ENCODE data around the gene TMEM151B. TPM values are rescaled to one million over a fixed set of nuclear protein-coding genes. Genes with fewer than 3 reads are reported as not detected.

Gene TMEM151B
- polyA plus RNA-seq, 10 donors = 0.07 to 1.1 (median 0.33) TPM

- DNase-seq = no peak
These were observed 37.3 kb upstream of the TMEM151B start for GRCh38 chr6:44232676-44233566.

- DNase-seq = no peak
These were observed 36.6 kb upstream of the TMEM151B start for GRCh38 chr6:44233567-44234100.

GRCh38 chr6:44234101-44235025 lies 35.9 kb upstream of the TMEM151B start:
- DNase-seq = peak; percentile 59 to 81 (median 72)

GRCh38 chr6:44235269-44235668 lies 35.0 kb upstream of the TMEM151B start:
- DNase-seq = no peak

GRCh38 chr6:44235891-44236516 lies 34.2 kb upstream of the TMEM151B start:
- no peak for DNase-seq

- DNase-seq = peak; percentile 81 to 92 (median 89)
These were observed 33.0 kb upstream of the TMEM151B start for GRCh38 chr6:44237021-44237812.

- peak; percentile 66 to 92 (median 87) for DNase-seq
These were observed 32.3 kb upstream of the TMEM151B start for GRCh38 chr6:44237813-44238433.

- no peak for DNase-seq
These were observed 31.4 kb upstream of the TMEM151B start for GRCh38 chr6:44238687-44239350.

- no peak for DNase-seq
These were observed 26.9 kb upstream of the TMEM151B start for GRCh38 chr6:44243345-44243744.

GRCh38 chr6:44245391-44245911 lies 24.8 kb upstream of the TMEM151B start:
- no peak for DNase-seq

- peak; percentile 84 to 96 (median 91) for DNase-seq
These were observed 24.2 kb upstream of the TMEM151B start for GRCh38 chr6:44245912-44246662.

GRCh38 chr6:44246663-44247337 lies 23.4 kb upstream of the TMEM151B start, which contains the start of gene HSP90AB1:
Gene HSP90AB1 (plus strand): TSS chr6:44247101. CDS start chr6:44248630, 1,529 bp downstream.
- peak; percentile 94 to 97 (median 97) for DNase-seq

GRCh38 chr6:44247338-44248302 lies 22.6 kb upstream of the TMEM151B start:
- peak; percentile 55 to 84 (median 72) for DNase-seq

GRCh38 chr6:44248579-44248978 lies 21.7 kb upstream of the TMEM151B start:
- no peak for DNase-seq

- no peak for DNase-seq
These were observed 21.0 kb upstream of the TMEM151B start for GRCh38 chr6:44249082-44249748.

- no peak for DNase-seq
These were observed 20.1 kb upstream of the TMEM151B start for GRCh38 chr6:44250067-44250717.

All from muscle of back (tissue), 11 donors.